ENCODE measurements around the gene COX7B.

GRCh38 chrX:77917294-77917933 is 18.1 kb downstream of the COX7B start:
- no peak for TF ChIP-seq CTCF (IDR thresholded peaks at IDR 0.05)
- no peak for TF ChIP-seq POLR2A (IDR thresholded peaks at IDR 0.05)
